HG03520 (cell line): ENCODE data around the gene LSM12.

Source experiments
- ATAC-seq: cut with Tn5 transposase; IDR thresholded peaks from one replicate; pipeline ENCODE4 v1.9.1; 2021; ENCODE audit warnings: mild to moderate bottlenecking, moderate library complexity; ENCODE audit not compliant: unreplicated experiment

Gene LSM12

DNA sequence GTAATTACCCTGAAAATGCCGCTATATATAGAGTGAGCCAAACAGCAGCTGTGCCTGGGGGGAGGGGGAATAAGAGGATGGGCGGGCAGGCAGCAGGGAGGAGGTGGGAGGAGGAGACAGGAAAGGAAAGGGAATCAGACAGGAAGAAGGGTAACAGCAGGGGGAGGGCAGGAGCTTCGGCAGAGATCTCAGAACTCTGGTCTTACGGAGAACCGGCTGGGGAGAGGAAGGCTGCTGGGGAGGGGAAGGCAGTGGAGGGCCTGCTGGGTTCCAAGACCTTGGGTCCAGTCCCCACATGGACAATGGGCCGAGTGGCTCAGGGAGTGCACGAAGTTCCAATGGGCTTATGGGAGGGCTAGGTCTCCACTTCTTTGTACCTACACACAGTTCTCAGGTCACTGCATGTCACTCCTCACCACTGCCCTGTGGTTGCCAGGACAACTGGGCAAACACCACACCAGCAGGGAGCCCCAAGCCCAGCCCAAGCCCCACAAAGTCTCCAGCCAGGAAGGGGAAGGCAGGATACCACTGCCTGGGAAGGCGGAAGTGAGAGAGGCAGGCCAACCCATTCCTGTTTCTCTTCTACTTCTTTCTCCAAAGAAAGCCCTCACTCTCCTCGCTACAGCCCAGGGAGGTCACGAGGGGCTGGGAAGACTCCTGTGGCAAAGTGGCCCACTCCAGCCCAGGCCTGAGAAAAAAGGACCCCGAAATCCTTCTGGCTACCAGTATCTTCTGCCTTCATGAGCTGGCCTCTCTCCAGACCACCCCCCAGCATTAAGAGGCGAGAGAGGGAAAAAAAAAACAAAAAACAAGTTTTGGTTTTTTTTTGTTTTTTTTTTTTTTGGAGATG lies 29.4 kb upstream of the LSM12 start:
- no peak for ATAC-seq

DNA sequence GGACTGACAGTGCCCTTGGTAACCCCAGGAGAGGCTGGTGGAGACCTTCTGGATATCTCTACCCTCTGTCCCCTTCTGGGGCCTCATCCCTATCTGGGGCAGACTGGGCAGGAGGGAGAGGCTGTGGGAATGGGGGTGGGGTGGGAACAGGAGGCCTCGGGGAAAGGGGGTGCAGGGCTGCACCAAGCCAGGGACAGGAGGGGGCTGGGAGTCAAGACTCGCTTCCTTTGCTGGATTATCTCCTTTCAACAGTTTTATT lies 28.8 kb upstream of the LSM12 start:
- no peak for ATAC-seq

DNA sequence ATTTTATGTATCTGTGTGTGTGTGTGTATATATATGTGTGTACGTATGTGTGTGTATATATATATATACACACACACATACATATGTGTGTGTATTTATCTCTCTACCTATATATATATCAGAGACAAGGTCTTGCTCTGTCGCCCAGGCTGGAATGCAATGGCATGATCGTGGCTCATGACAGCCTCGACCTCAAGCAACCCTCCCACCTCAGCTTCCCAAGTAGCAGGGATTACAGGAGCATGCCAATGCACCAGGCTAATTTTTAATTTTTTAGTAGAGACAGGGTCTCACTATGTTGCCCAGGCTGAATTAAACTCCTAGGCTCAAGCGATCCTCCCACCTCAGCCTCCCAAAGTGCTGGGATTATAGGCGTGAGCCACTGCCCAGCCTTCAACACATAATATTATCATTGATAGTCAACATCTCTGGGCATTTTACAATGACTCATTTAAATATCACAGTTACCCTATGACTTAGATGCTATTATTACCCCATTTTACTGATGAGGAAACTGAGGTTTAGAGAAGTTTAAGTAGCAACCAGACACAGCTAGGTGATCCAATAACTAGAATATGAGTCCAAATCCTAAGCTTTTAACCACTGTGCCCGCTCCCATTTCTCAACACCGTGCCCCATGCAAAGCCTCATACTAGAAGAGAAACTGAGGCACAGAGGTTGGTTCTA lies 28.4 kb upstream of the LSM12 start:
- no peak for ATAC-seq

GRCh38 chr17:44093231-44093900 lies 26.9 kb upstream of the LSM12 start:
- no peak for ATAC-seq

GRCh38 chr17:44092051-44092450 lies 25.6 kb upstream of the LSM12 start:
- ATAC-seq, result no peak

DNA sequence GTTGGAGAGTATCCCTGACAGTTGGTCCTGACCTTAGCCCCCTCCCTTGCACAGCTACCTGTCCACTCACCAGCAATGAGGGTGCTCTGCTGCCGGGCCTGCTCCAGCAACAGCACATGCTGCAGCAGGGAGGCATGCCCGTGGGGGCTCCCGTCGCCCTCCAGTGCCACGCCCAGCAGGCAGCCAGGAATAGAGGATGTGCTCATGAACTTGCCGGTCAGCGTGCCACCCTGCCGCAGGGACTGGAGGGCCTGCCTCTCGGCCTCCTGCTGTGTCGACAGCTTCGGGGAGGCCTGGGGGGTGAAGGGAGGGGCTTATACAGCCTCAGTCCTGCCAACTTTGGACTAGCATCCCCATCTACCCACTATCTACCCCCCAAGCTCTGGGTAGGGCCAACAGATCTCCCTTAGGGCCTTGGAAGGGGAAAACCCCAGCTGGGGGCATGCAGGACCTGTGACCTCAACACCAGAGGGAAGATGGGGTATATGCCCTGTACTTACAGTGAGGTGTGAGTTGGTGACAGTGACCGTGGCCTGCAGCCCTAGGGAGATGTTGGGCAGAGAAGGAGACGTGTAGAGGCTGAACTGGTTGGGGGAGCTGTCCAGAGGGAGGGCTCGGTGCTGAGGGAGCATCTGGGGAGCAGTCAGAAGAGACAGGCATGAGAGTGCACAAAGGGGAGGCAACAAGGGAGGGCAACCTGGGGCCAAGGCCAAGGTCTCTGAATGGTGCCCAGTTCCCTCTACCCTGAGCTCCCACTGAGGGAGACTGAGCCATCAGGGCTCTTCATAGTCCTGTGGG lies 24.9 kb upstream of the LSM12 start:
- no peak for ATAC-seq

DNA sequence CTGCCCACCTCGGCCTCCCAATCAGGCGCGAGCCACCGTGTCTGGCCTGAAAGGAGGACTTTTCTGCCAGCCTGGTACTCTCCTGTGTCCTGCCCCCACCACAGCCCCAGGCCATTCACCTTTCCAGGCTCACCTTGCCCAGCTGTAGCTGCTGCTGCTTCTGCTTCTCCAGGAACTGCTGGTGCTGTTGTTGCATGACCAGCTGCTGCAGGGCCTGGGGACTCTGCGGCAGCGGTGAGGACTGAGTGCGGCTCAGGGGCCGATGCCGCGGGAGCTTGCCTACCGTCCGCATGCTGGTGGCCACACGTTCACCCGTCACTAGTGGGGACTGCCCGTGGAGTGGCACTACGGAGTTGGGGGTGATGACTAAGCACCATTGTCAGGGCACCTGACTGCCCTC lies 21.8 kb upstream of the LSM12 start:
- ATAC-seq, result no peak

DNA sequence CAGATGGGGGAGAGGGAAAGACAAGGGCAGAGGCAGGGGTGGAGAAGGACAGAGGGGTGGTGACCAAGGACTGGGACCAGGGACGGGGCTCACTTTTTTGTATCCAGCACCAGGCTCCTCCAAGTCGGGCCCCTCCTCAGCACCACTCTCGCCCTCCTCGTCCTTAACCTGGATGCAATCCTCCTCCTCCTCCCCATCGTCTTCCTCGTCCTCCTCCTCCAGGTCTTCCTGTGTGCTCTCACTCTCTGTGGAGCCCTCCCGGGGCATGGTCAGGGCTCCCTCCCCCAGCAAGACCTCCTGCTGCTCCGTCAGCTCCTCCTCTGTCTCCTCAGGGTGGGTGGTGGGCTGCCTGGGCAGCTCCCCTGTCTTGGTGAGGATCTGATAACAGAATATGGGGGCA lies 20.8 kb upstream of the LSM12 start:
- no peak for ATAC-seq

DNA sequence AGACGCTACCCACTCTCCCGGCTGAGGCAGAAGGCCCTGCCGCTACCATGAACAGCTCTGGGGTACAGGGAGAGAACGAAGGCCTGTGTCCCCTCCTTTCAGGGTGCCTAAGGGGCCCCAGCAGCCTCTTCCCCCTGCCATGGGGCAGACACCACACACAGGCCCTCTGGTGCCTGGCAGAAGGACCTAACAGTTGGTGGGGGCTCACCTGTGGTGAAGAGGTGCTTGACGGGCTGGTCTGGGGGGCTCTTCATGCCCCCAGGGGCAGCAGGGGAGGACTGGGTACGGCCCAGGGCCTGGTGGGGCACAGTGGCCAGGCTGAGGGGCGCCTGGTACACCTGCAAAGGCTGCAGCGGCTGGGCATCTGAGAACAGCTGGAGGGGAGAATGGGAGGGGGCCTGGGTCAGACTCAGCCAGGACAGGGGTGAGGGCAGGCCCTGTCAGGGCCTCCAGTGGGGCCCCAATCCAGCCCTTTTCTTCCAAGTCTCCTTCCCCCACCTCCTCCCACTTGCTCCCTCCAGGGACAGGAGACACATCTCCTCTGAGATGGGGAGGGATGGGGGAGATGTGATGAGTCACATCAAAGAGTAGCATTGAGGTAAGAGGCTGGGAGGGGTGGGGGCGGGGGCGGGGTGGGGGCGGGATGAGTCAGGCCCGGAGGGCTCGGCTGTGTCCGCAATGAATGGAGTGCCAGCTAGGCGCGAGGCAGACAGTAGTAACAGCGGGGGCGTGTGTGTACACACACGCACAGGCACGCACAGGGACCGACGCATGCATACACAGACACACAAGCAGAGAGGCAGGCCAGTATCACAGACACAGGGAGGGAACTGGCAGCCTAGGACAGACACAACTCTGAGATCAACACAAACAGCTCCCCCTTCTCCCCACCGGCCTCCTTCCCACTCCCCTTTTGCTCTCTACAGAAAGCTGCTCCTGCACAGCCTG lies 20.2 kb upstream of the LSM12 start:
- no peak for ATAC-seq

DNA sequence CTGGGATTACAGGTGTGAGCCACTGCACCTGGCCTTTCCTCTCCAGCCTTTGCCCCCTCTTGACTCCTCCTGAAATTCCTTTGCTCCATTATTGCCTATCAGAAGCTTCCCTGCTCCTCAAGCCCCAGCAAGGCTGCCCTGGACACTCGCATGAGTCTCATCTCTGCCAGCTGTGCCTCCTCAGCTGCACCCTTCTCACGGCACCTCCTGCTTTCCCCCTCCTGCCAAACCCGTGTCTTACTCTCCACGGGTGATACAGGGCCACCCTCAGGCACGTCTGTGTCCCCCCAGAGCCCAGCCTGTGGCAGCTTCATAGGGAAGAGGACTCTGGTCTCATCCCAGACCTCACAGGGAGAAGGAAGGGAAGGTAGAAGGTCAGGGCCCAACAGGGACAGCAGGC lies 19.4 kb upstream of the LSM12 start:
- ATAC-seq, result no peak

DNA sequence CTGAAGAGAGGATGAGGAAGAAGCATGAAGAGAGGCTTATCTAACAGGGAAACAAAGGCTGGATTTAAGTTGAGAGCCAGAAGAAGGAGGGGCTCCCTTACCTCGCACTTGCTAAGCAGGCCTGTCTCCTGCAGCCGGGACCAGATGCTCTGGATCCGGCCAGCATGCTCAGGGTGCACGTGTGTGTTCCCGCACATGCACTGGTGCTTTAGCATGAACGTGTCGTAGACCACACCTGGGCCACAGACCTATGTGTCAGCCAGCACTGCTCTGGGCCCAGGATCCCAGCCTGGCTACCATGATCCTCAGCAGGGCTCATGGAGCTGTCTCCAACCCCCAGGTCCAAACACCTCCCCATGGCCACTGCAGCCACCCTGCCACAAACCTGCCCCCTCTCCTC lies 18.4 kb upstream of the LSM12 start:
- ATAC-seq, result no peak

- no peak for ATAC-seq
Observed at GRCh38 chr17:44084131-44084538, 17.7 kb upstream of the LSM12 start.

DNA sequence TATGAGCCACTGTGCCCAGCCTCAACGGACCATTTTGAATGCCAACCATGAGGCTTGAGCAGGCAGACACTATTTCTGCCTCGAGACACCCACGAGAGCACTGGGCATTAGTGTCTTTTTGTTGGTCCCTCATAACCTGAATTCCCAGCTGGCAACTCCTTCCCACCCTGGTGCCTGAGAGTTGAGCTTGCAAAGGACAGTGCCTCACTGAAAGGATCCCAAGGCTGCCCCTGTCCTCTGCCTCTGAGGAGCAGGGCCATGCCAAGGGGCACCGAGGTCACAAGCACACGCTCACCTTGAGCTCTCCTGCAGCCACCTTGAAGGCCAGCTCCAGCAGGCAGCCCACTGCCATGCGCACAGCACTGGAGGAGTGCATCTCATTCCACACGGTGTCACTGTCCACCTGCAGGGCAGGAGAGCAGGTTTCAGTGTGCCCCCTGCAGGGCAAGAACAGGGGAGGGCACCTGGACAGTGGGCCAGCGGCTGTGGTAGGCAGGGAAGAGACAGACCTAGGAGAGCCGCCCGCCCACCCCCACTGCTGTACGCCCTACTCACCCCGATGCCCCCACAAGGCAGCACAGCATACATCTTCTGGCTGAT lies 16.9 kb upstream of the LSM12 start:
- no peak for ATAC-seq

GRCh38 chr17:44082256-44082927 lies 15.9 kb upstream of the LSM12 start:
- no peak for ATAC-seq

GRCh38 chr17:44081681-44082080 lies 15.2 kb upstream of the LSM12 start:
- ATAC-seq, result no peak

DNA sequence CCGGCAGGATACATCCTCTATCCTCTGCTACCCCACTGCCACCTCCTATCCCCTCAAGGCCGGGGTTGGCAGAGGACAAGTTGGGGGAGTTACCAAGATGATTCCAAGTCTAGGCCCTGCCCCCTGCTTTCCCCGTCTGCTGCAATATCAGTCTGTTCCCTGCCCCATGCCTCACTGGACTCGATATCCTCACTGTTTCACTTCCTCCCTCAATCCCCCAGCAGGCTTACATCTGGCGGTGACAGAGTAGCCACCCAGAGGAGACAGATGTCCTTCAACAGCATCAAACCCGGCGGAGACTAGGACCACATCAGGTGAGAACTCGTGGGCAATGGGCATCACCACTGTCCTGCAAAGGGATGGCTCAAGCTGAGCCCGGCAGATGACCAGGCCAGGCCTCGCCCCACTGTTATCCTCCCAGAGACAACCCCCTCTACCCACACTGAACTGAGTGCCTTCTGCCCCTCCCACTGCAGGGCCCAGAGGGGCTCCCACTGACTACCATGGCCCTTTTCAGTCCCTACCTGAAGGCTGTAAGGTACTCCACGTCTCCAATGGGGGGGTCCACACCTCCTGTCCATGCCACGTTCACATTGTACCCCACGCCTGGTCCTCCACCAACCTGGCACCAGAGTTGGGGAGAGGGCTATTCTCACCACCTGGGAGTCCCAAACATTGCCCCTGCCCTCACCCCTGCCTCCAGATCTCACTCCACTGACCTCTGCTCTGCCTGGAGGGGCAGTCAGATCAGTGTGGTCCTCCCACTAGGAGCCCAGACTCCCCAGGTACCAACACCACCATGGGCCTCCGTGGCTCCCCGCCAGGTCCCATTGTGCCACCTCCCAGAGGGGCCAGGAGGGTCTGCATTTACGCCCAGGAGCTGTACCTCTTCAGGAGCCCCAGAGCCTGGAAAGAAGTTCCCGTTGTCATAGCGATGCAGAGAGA lies 13.7 kb upstream of the LSM12 start:
- ATAC-seq, result no peak

DNA sequence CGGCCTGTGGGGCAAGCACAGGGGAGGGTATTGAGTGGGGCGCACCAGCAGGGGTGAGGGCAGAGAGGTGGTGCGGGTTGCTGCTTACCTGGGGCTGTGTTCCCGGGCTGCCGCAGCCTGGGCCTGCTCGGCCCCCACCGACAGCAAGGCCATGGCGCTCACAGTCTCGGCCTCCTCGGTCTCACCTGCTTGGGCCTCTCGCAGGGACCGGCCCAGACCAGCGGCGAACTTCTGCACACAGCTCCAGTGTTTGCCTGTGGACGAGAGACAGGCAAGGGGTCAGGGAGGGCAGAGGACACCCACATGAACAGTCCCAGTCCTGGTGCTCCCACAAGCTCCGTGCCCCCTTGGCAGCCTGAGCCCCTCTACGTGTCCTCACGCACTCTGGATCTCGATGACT lies 11.9 kb upstream of the LSM12 start:
- ATAC-seq, result no peak

GRCh38 chr17:44077595-44077909 lies 11.1 kb upstream of the LSM12 start:
- ATAC-seq, result no peak
